Measurements from ENCODE around the gene DBNL. TPM values are rescaled to one million over a fixed set of nuclear protein-coding genes. Genes with fewer than 3 reads are reported as not detected.

Gene DBNL
- total RNA-seq, 1 experiment from 2014 or later: 64.5 TPM

- H3K27me3 ChIP-seq (replicated peaks; ENCODE audit: insufficient read depth, low read depth, low read length, poor library complexity): no peaks in the 10 kb centered on the region
- H3K9me3 ChIP-seq (ENCODE audit: low read depth, low read length, poor library complexity, severe bottlenecking): no peaks in the 10 kb centered on the region
- no peak overlapping the region for H3K4me3 ChIP-seq (ENCODE audit: low read depth, low read length, poor library complexity, severe bottlenecking)
- no peak overlapping the region for H3K27ac ChIP-seq (ENCODE audit: low read depth, low read length, poor library complexity, severe bottlenecking)
- TF ChIP-seq EZH2 (IDR thresholded peaks at IDR 0.05; ENCODE audit: borderline replicate concordance, low read depth, low read length, poor library complexity, severe bottlenecking): no peak
- TF ChIP-seq CTCF (conservative IDR thresholded peaks at IDR 0.05; ENCODE audit: low read depth, low read length): no peak
- no TSS peak for BruUV-seq (replicated peaks)
- ChIA-PET POLR2A (ENCODE audit: low non-redundant PET) (no interaction called here), CTCF (interaction anchor here (0.7 kb wide), 1 partner anchor 21 kb away, joined by 4 read pairs; no protein-coding TSS in a partner anchor)
- no peaks in the 10 kb centered on the region for H3K36me3 ChIP-seq (ENCODE audit: insufficient read depth, low read length, poor library complexity, severe bottlenecking)
- peaks cover 3% of the 10 kb centered on the region for H3K4me1 ChIP-seq (ENCODE audit: insufficient read depth, low read length, poor library complexity, severe bottlenecking)
- no peak for DNase-seq (ENCODE audit: low spot score)
- intact Hi-C loops (cut with micrococcal nuclease; ENCODE audit: unreplicated experiment): no loop called here
These were observed 21.6 kb downstream of the DBNL start for GRCh38 chr7:44066111-44066460.

GRCh38 chr7:44066494-44067063 lies 22.1 kb downstream of the DBNL start:
- Histone ChIP-seq H3K4me1 (ENCODE audit: insufficient read depth, low read length, poor library complexity, severe bottlenecking) (peaks cover 3% of the 10 kb centered on the region), H3K4me3 (ENCODE audit: low read depth, low read length, poor library complexity, severe bottlenecking) (no peak overlapping the region), H3K27ac (ENCODE audit: low read depth, low read length, poor library complexity, severe bottlenecking) (no peak overlapping the region), H3K27me3 (replicated peaks; ENCODE audit: insufficient read depth, low read depth, low read length, poor library complexity) (no peaks in the 10 kb centered on the region), H3K36me3 (ENCODE audit: insufficient read depth, low read length, poor library complexity, severe bottlenecking) (no peaks in the 10 kb centered on the region), H3K9me3 (ENCODE audit: low read depth, low read length, poor library complexity, severe bottlenecking) (no peaks in the 10 kb centered on the region)
- ChIA-PET CTCF (interaction anchor here (0.7 kb wide), 1 partner anchor 21 kb away, joined by 4 read pairs; no protein-coding TSS in a partner anchor), POLR2A (ENCODE audit: low non-redundant PET) (no interaction called here)
- TF ChIP-seq EZH2 (IDR thresholded peaks at IDR 0.05; ENCODE audit: borderline replicate concordance, low read depth, low read length, poor library complexity, severe bottlenecking): no peak
- no peak for TF ChIP-seq CTCF (conservative IDR thresholded peaks at IDR 0.05; ENCODE audit: low read depth, low read length)
- no TSS peak for BruUV-seq (replicated peaks)
- no peak for DNase-seq (ENCODE audit: low spot score)
- intact Hi-C loops (cut with micrococcal nuclease; ENCODE audit: unreplicated experiment): no loop called here

GRCh38 chr7:44067064-44067951 lies 22.8 kb downstream of the DBNL start:
- TF ChIP-seq CTCF (conservative IDR thresholded peaks at IDR 0.05; ENCODE audit: low read depth, low read length) (no peak), EZH2 (IDR thresholded peaks at IDR 0.05; ENCODE audit: borderline replicate concordance, low read depth, low read length, poor library complexity, severe bottlenecking) (no peak)
- no peaks in the 10 kb centered on the region for H3K36me3 ChIP-seq (ENCODE audit: insufficient read depth, low read length, poor library complexity, severe bottlenecking)
- H3K27ac ChIP-seq (ENCODE audit: low read depth, low read length, poor library complexity, severe bottlenecking): no peak overlapping the region
- intact Hi-C loops (cut with micrococcal nuclease; ENCODE audit: unreplicated experiment): no loop called here
- DNase-seq (ENCODE audit: low spot score): no peak
- H3K4me3 ChIP-seq (ENCODE audit: low read depth, low read length, poor library complexity, severe bottlenecking): no peak overlapping the region
- peaks cover 3% of the 10 kb centered on the region for H3K4me1 ChIP-seq (ENCODE audit: insufficient read depth, low read length, poor library complexity, severe bottlenecking)
- H3K27me3 ChIP-seq (replicated peaks; ENCODE audit: insufficient read depth, low read depth, low read length, poor library complexity): no peaks in the 10 kb centered on the region
- CTCF ChIA-PET: no interaction called here
- POLR2A ChIA-PET (ENCODE audit: low non-redundant PET): interaction anchor here (0.6 kb wide), 2 partner anchors 38 to 658 kb away, joined by 3 read pairs; no protein-coding TSS in a partner anchor
- no peaks in the 10 kb centered on the region for H3K9me3 ChIP-seq (ENCODE audit: low read depth, low read length, poor library complexity, severe bottlenecking)
- BruUV-seq (replicated peaks): no TSS peak

Data from A673 (cell line).